Measurements from ENCODE around the gene LUZP4. TPM values are rescaled to one million over a fixed set of nuclear protein-coding genes. Genes with fewer than 3 reads are reported as not detected.
A peak's percentile ranks its signal among the peaks of the same experiment; 100 is the strongest.
"Not testable (repeated sequence)": the region's sequence is repeated elsewhere in the genome, so short reads cannot be mapped to it uniquely, and the experiment has no call there.

LUZP4 gene
- total and polyA plus RNA-seq, 2 donors, result not detected

GRCh38 chrX:115330498-115331168 lies 41.1 kb downstream of the LUZP4 start:
- no peak overlapping the region for H3K27ac ChIP-seq (ENCODE audit: low read depth in 1 of 2, low read length in 1 of 2)

GRCh38 chrX:115332832-115333231 lies 43.3 kb downstream of the LUZP4 start:
- Histone ChIP-seq H3K9me3 (ENCODE audit: control insufficient read depth in 2 of 2, insufficient read depth in 1 of 2, low read length in 1 of 2) (no peaks in the 10 kb centered on the region), H3K27ac (ENCODE audit: low read depth in 1 of 2, low read length in 1 of 2) (no peak overlapping the region), H3K36me3 (ENCODE audit: control insufficient read depth in 2 of 2, insufficient read depth in 2 of 2, low read length in 1 of 2) (no peaks in the 10 kb centered on the region), H3K4me1 (ENCODE audit: control insufficient read depth in 2 of 2, insufficient read depth in 2 of 2, low read length in 2 of 2) (no peaks in the 10 kb centered on the region), H3K4me3 (ENCODE audit: low read length in 2 of 2) (no peak overlapping the region), H3K27me3 (ENCODE audit: control insufficient read depth in 2 of 2, insufficient read depth in 1 of 2, low read length in 1 of 2) (no peaks in the 10 kb centered on the region)
- DNase-seq (ENCODE audit: low read depth in 6 of 9, low spot score in 9 of 9), result no peak
- 96% methylated on average over 4 of the region's 4 CpGs for WGBS

More at GRCh38 chrX:115330498-115331168, 41.1 kb downstream of the LUZP4 start:
- Histone ChIP-seq H3K4me1 (ENCODE audit: control insufficient read depth in 2 of 2, insufficient read depth in 2 of 2, low read length in 2 of 2) (no peaks in the 10 kb centered on the region), H3K36me3 (ENCODE audit: control insufficient read depth in 2 of 2, insufficient read depth in 2 of 2, low read length in 1 of 2) (no peaks in the 10 kb centered on the region), H3K9me3 (ENCODE audit: control insufficient read depth in 2 of 2, insufficient read depth in 1 of 2, low read length in 1 of 2) (no peaks in the 10 kb centered on the region), H3K27me3 (ENCODE audit: control insufficient read depth in 2 of 2, insufficient read depth in 1 of 2, low read length in 1 of 2) (no peaks in the 10 kb centered on the region), H3K4me3 (ENCODE audit: low read length in 2 of 2) (no peak overlapping the region)
- DNase-seq (ENCODE audit: low read depth in 6 of 9, low spot score in 9 of 9), result peak in 6 of 9 donors; percentile 4 to 68 (median 28)
- 21% methylated on average over 18 of the region's 18 CpGs for WGBS

- Histone ChIP-seq H3K4me3 (ENCODE audit: low read length in 2 of 2) (no peak overlapping the region), H3K4me1 (ENCODE audit: control insufficient read depth in 2 of 2, insufficient read depth in 2 of 2, low read length in 2 of 2) (no peaks in the 10 kb centered on the region), H3K9me3 (ENCODE audit: control insufficient read depth in 2 of 2, insufficient read depth in 1 of 2, low read length in 1 of 2) (no peaks in the 10 kb centered on the region), H3K27ac (ENCODE audit: low read depth in 1 of 2, low read length in 1 of 2) (no peak overlapping the region), H3K27me3 (ENCODE audit: control insufficient read depth in 2 of 2, insufficient read depth in 1 of 2, low read length in 1 of 2) (no peaks in the 10 kb centered on the region), H3K36me3 (ENCODE audit: control insufficient read depth in 2 of 2, insufficient read depth in 2 of 2, low read length in 1 of 2) (no peaks in the 10 kb centered on the region)
- 86% methylated on average over 6 of the region's 6 CpGs for WGBS
- no peak for DNase-seq (ENCODE audit: low read depth in 6 of 9, low spot score in 9 of 9)
Measured at GRCh38 chrX:115333446-115333845, 43.9 kb downstream of the LUZP4 start.

- Histone ChIP-seq H3K36me3 (ENCODE audit: control insufficient read depth in 2 of 2, insufficient read depth in 2 of 2, low read length in 1 of 2) (no peaks in the 10 kb centered on the region), H3K4me3 (ENCODE audit: low read length in 2 of 2) (no peak overlapping the region), H3K27ac (ENCODE audit: low read depth in 1 of 2, low read length in 1 of 2) (no peak overlapping the region), H3K9me3 (ENCODE audit: control insufficient read depth in 2 of 2, insufficient read depth in 1 of 2, low read length in 1 of 2) (no peaks in the 10 kb centered on the region), H3K4me1 (ENCODE audit: control insufficient read depth in 2 of 2, insufficient read depth in 2 of 2, low read length in 2 of 2) (no peaks in the 10 kb centered on the region), H3K27me3 (ENCODE audit: control insufficient read depth in 2 of 2, insufficient read depth in 1 of 2, low read length in 1 of 2) (no peaks in the 10 kb centered on the region)
- DNase-seq (ENCODE audit: low read depth in 6 of 9, low spot score in 9 of 9), result no peak
- 93% methylated on average over 5 of the region's 5 CpGs for WGBS
Measured at GRCh38 chrX:115337491-115338144, 48.1 kb downstream of the LUZP4 start.

GRCh38 chrX:115339441-115340025 lies 50.0 kb downstream of the LUZP4 start:
- Histone ChIP-seq H3K9me3 (ENCODE audit: control insufficient read depth in 2 of 2, insufficient read depth in 1 of 2, low read length in 1 of 2) (no peaks in the 10 kb centered on the region), H3K27ac (ENCODE audit: low read depth in 1 of 2, low read length in 1 of 2) (no peak overlapping the region), H3K27me3 (ENCODE audit: control insufficient read depth in 2 of 2, insufficient read depth in 1 of 2, low read length in 1 of 2) (no peaks in the 10 kb centered on the region), H3K36me3 (ENCODE audit: control insufficient read depth in 2 of 2, insufficient read depth in 2 of 2, low read length in 1 of 2) (no peaks in the 10 kb centered on the region), H3K4me1 (ENCODE audit: control insufficient read depth in 2 of 2, insufficient read depth in 2 of 2, low read length in 2 of 2) (no peaks in the 10 kb centered on the region), H3K4me3 (ENCODE audit: low read length in 2 of 2) (no peak overlapping the region)
- WGBS, result 91% methylated on average over 3 of the region's 3 CpGs
- no peak for DNase-seq (ENCODE audit: low read depth in 6 of 9, low spot score in 9 of 9)

GRCh38 chrX:115341421-115341820 lies 51.9 kb downstream of the LUZP4 start:
- H3K4me1 ChIP-seq (ENCODE audit: control insufficient read depth in 2 of 2, insufficient read depth in 2 of 2, low read length in 2 of 2), result no peaks in the 10 kb centered on the region
- WGBS, result 96% methylated on average over 1 of the region's 1 CpG
- no peak for DNase-seq (ENCODE audit: low read depth in 6 of 9, low spot score in 9 of 9)
- no peaks in the 10 kb centered on the region for H3K36me3 ChIP-seq (ENCODE audit: control insufficient read depth in 2 of 2, insufficient read depth in 2 of 2, low read length in 1 of 2)
- no peak overlapping the region for H3K4me3 ChIP-seq (ENCODE audit: low read length in 2 of 2)
- no peaks in the 10 kb centered on the region for H3K27me3 ChIP-seq (ENCODE audit: control insufficient read depth in 2 of 2, insufficient read depth in 1 of 2, low read length in 1 of 2)
- H3K9me3 ChIP-seq (ENCODE audit: control insufficient read depth in 2 of 2, insufficient read depth in 1 of 2, low read length in 1 of 2), result no peaks in the 10 kb centered on the region
- no peak overlapping the region for H3K27ac ChIP-seq (ENCODE audit: low read depth in 1 of 2, low read length in 1 of 2)

GRCh38 chrX:115344885-115345614 lies 55.5 kb downstream of the LUZP4 start:
- H3K4me3 ChIP-seq (ENCODE audit: low read length in 2 of 2), result no peak overlapping the region
- peak overlapping the region in 1 of 2 donors; percentile 30 for H3K27ac ChIP-seq (ENCODE audit: low read depth in 1 of 2, low read length in 1 of 2)
- 1% methylated on average over 3 of the region's 3 CpGs for WGBS
- peak in 2 of 9 donors; percentile 1 to 16 for DNase-seq (ENCODE audit: low read depth in 6 of 9, low spot score in 9 of 9)
- H3K27me3 ChIP-seq (ENCODE audit: control insufficient read depth in 2 of 2, insufficient read depth in 1 of 2, low read length in 1 of 2), result no peaks in the 10 kb centered on the region
- no peaks in the 10 kb centered on the region for H3K9me3 ChIP-seq (ENCODE audit: control insufficient read depth in 2 of 2, insufficient read depth in 1 of 2, low read length in 1 of 2)
- no peaks in the 10 kb centered on the region for H3K36me3 ChIP-seq (ENCODE audit: control insufficient read depth in 2 of 2, insufficient read depth in 2 of 2, low read length in 1 of 2)
- no peaks in the 10 kb centered on the region for H3K4me1 ChIP-seq (ENCODE audit: control insufficient read depth in 2 of 2, insufficient read depth in 2 of 2, low read length in 2 of 2)

GRCh38 chrX:115345615-115346014 lies 56.1 kb downstream of the LUZP4 start:
- Histone ChIP-seq H3K27ac (ENCODE audit: low read depth in 1 of 2, low read length in 1 of 2) (no peak overlapping the region), H3K36me3 (ENCODE audit: control insufficient read depth in 2 of 2, insufficient read depth in 2 of 2, low read length in 1 of 2) (no peaks in the 10 kb centered on the region), H3K4me1 (ENCODE audit: control insufficient read depth in 2 of 2, insufficient read depth in 2 of 2, low read length in 2 of 2) (no peaks in the 10 kb centered on the region), H3K27me3 (ENCODE audit: control insufficient read depth in 2 of 2, insufficient read depth in 1 of 2, low read length in 1 of 2) (no peaks in the 10 kb centered on the region), H3K4me3 (ENCODE audit: low read length in 2 of 2) (no peak overlapping the region), H3K9me3 (ENCODE audit: control insufficient read depth in 2 of 2, insufficient read depth in 1 of 2, low read length in 1 of 2) (no peaks in the 10 kb centered on the region)
- no peak for DNase-seq (ENCODE audit: low read depth in 6 of 9, low spot score in 9 of 9)
- 92% methylated on average over 3 of the region's 3 CpGs for WGBS

GRCh38 chrX:115346738-115347137 lies 57.2 kb downstream of the LUZP4 start:
- not testable (repeated sequence) for H3K36me3 ChIP-seq (ENCODE audit: control insufficient read depth in 2 of 2, insufficient read depth in 2 of 2, low read length in 1 of 2); H3K9me3 ChIP-seq (ENCODE audit: control insufficient read depth in 2 of 2, insufficient read depth in 1 of 2, low read length in 1 of 2); DNase-seq (ENCODE audit: low read depth in 6 of 9, low spot score in 9 of 9); H3K4me3 ChIP-seq (ENCODE audit: low read length in 2 of 2); H3K4me1 ChIP-seq (ENCODE audit: control insufficient read depth in 2 of 2, insufficient read depth in 2 of 2, low read length in 2 of 2); H3K27ac ChIP-seq (ENCODE audit: low read depth in 1 of 2, low read length in 1 of 2); H3K27me3 ChIP-seq (ENCODE audit: control insufficient read depth in 2 of 2, insufficient read depth in 1 of 2, low read length in 1 of 2)
- WGBS, result 98% methylated on average over 11 of the region's 14 CpGs
